Skeletal muscle tissue (tissue), 4 donors: Measurements from ENCODE around the gene FOSL1. TPM values are rescaled to one million over a fixed set of nuclear protein-coding genes. Genes with fewer than 3 reads are reported as not detected.
"Not testable (repeated sequence)": the region's sequence is repeated elsewhere in the genome, so short reads cannot be mapped to it uniquely, and the experiment has no call there.

Experiments
- H3K27ac ChIP-seq: one replicate; pipeline ENCODE4 v1.7.0; 2013; ENCODE audit warnings: mild to moderate bottlenecking, low read depth, low read length, inconsistent platforms
- H3K27me3 ChIP-seq, 3 donors: one replicate each; pipeline ENCODE4 v1.7.0; 2013; ENCODE audit warnings: low read length in 3 of 3; ENCODE audit not compliant: control insufficient read depth in 3 of 3, insufficient read depth in 3 of 3
- H3K36me3 ChIP-seq, 3 donors: one replicate each; pipeline ENCODE4 v1.7.0; 2013; ENCODE audit warnings: low read length in 3 of 3; ENCODE audit not compliant: control insufficient read depth in 3 of 3, insufficient read depth in 3 of 3
- H3K4me1 ChIP-seq, 3 donors: one replicate each; pipeline ENCODE4 v1.7.0; 2013; ENCODE audit warnings: low read length in 3 of 3, mild to moderate bottlenecking in 3 of 3; ENCODE audit not compliant: control insufficient read depth in 3 of 3, insufficient read depth in 3 of 3
- H3K4me3 ChIP-seq, 3 donors: one replicate each; pipeline ENCODE4 v1.7.0; 2013; ENCODE audit warnings: low read length in 3 of 3
- H3K9ac ChIP-seq, 3 donors: one replicate each; pipeline ENCODE4 v1.7.0; 2013; ENCODE audit warnings: low read length in 3 of 3, mild to moderate bottlenecking in 3 of 3, moderate library complexity in 2 of 3, low read depth in 1 of 3
- H3K9me3 ChIP-seq, 3 donors: one replicate each; pipeline ENCODE4 v1.7.0; 2013; ENCODE audit warnings: low read length in 3 of 3; ENCODE audit not compliant: control insufficient read depth in 3 of 3
- total RNA-seq: library from RNA; depleted of rRNA; stranded (reverse); fragments of >200 nt; gene quantifications from one replicate; pipeline ENCODE4 v1.2.3, GENCODE V29; 2014
- donor health status: Osteomylitis.

The FOSL1 gene
- total RNA-seq, 1 donor from 2014 or later = not detected

DNA sequence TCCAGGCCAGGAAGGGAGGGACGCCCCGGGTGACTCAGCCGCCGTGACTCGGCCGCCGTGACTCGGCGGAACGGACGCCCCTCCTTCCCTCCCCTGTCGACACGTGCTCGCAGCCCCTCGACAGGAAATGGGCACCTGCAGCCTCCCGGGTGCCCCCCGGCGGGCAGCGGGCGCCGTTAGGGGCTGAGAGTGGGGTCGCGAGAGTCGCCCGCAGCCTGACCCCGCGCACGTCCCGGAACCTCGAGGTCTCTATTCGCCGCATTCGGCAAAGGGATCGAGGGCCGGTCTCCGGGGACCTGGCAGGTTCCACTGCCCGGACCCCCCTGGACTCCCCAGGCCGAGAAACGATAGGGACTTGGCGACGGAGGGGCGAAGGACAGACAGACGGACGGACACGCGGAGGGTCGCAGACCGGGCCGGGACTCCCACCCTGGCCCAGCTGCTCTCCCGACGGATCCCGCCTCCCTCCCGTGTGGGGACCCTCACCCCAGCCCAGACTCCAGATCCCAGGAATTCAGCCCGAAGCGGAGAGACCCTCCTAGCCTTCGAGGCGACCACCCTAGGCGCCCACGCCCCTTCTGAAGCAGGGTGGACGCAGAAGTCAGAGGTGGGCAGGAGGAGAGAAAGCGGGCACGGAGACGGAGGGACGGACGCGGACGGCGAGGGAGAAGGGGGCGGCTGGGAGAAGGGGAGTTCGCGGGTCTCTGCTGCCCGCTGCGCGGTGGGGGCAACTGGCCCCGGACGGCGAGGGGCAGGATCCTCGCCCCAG lies 648 bp downstream of the FOSL1 start:
- no peaks in the 10 kb centered on the region for H3K36me3 ChIP-seq
- no peaks in the 10 kb centered on the region for H3K9me3 ChIP-seq
- peaks cover 4 to 13% (median 11%) of the 10 kb centered on the region in 3 donors for H3K27me3 ChIP-seq
- H3K27ac ChIP-seq = no peak overlapping the region
- peak overlapping the region; percentile 43 to 59 (median 54) for H3K9ac ChIP-seq
- peak overlapping the region; percentile 55 to 69 (median 61) for H3K4me3 ChIP-seq
- H3K4me1 ChIP-seq = peaks cover 6 to 9% (median 9%) of the 10 kb centered on the region in 3 donors

DNA sequence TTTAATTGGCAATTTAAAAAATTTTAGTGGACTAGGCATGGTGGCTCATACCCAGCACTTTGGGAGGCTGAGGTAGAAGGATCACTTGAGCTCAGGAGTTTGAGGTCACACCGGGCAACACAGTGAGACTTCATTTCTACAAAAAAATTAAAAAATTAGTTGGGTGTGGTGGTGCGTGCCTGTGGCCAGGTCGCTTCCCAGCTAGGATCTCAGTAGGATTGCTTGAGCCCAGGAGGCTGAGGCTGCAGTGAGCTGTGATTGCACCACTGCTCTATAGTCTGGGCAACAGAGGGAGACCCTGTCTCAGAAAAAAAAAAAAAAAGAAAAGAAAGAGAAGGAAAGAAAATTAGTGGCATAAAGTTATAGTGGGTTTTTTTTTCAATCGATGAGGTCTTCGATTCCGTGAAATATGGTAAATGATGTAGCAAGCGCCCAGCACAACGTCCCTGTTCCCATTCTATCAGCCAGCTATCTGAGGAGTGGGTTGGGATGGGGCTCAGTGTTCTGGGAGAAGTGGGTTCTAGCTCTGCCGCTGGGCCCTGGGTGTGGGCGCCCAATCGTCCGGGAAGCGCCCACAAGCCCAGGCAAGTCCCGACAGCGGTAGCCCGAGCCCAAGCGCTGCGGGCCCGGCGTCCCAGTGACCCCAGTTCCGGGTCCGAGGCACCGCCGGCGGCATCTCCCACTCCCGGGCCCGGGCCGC lies 1.4 kb downstream of the FOSL1 start:
- H3K27ac ChIP-seq = no peak overlapping the region
- H3K9me3 ChIP-seq = no peaks in the 10 kb centered on the region
- peak overlapping the region in 1 of 3 donors; percentile 69 for H3K4me3 ChIP-seq
- peak overlapping the region in 2 of 3 donors; percentile 33 to 59 for H3K9ac ChIP-seq
- H3K27me3 ChIP-seq = peaks cover 4 to 13% (median 11%) of the 10 kb centered on the region in 3 donors
- H3K36me3 ChIP-seq = no peaks in the 10 kb centered on the region
- peaks cover 8 to 14% (median 10%) of the 10 kb centered on the region in 3 donors for H3K4me1 ChIP-seq

DNA sequence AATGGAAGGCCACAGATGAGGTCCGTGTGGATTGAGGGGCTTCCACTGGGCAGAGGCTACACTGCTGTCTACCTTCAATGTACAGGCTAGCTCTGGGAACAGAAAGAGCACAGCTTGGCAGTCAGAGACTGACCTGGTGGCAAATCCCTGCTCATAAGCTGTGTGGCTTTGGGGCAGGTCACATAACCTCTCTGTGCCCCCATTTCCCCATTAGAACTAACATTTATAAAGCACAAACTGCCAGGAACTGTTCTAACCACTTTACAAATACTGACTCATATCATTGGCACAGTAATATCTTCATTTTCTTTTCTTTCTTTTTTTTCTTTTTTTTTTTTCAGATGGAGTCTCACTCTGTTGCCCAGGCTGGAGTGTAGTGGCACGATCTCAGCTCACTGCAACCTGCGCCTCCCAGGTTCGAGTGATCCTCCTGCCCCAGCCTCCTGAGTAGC lies 3.1 kb downstream of the FOSL1 start:
- Histone ChIP-seq H3K4me3 (no peak overlapping the region), H3K4me1 (peaks cover 21 to 31% (median 25%) of the 10 kb centered on the region in 3 donors), H3K27me3 (peaks cover 4 to 13% (median 11%) of the 10 kb centered on the region in 3 donors), H3K27ac (no peak overlapping the region), H3K9ac (no peak overlapping the region), H3K9me3 (no peaks in the 10 kb centered on the region), H3K36me3 (no peaks in the 10 kb centered on the region)

DNA sequence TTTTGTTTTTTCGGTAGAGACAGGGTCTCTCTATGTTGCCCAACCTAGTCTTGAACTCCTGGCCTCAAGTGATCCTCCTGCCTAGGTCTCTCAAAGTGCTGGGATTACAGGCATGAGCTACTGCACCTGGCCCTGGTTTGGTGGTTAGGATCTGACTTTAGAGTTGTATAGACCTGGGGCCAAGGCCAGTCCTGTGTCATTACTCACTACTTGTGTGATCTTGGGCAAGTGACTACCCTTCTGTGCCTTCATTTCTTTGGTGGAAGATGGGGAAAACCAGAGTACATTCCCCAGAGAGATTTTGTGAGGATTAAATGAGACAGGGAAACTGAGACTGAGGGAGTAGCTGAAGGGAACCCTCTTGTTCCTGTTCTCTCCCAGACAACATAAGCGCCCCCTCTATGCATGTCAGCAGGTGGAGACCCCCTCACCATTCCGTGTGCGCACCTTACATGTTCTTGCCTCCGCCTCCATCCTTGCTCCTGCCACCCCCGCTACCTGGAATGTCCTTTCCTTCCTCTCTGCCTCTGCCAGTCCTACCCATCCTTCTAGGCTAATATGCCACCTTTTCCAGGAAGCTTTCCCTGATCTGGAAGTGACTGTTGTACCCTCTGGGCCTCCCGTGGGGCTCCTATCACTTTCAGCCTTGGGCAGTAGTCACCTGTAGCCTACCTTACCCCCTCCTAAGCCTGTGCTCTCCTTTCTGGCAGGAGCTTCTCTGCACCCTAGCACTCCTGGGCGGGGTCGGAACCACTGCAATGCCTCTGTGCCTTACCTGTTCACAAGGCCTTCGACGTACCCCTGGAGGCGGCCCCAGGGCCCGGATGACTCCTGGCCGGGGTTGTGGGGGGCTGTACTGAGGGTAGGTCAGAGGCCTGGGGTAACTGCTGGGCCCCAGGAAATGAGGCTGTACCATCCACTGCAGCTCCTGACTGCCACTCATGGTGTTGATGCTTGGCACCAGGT lies 3.9 kb downstream of the FOSL1 start:
- Histone ChIP-seq H3K27me3 (peaks cover 4 to 13% (median 11%) of the 10 kb centered on the region in 3 donors), H3K27ac (no peak overlapping the region), H3K4me1 (peaks cover 26 to 38% (median 33%) of the 10 kb centered on the region in 3 donors), H3K36me3 (no peaks in the 10 kb centered on the region), H3K9me3 (no peaks in the 10 kb centered on the region), H3K9ac (no peak overlapping the region), H3K4me3 (no peak overlapping the region)

DNA sequence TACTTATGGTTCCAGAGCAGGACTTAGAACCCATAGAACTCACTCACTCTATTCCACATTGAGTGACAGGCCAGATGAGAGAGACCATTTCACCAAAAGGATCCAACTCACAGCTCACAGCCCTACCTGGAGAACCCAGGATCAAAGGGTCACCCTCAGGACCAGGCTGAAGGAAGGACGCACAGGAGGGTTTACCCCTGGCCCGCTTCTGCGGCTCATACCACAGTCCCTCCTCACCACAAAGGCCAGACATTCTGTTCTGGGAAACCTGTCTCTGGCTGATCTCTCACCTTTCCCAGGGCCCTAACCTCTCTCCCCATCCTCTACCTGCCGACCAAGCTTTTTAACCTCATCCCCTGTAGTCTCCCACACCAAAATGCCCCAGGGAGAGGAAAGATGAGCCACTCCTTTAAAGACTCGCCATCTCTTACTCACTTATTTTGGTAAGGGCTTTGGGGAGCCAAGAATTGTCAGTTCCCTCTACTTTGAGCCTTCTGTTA lies 4.7 kb downstream of the FOSL1 start:
- Histone ChIP-seq H3K9ac (no peak overlapping the region), H3K4me3 (no peak overlapping the region), H3K4me1 (peaks cover 30 to 46% (median 32%) of the 10 kb centered on the region in 3 donors), H3K9me3 (no peaks in the 10 kb centered on the region), H3K27ac (no peak overlapping the region), H3K36me3 (no peaks in the 10 kb centered on the region), H3K27me3 (peaks cover 4 to 13% (median 11%) of the 10 kb centered on the region in 3 donors)

DNA sequence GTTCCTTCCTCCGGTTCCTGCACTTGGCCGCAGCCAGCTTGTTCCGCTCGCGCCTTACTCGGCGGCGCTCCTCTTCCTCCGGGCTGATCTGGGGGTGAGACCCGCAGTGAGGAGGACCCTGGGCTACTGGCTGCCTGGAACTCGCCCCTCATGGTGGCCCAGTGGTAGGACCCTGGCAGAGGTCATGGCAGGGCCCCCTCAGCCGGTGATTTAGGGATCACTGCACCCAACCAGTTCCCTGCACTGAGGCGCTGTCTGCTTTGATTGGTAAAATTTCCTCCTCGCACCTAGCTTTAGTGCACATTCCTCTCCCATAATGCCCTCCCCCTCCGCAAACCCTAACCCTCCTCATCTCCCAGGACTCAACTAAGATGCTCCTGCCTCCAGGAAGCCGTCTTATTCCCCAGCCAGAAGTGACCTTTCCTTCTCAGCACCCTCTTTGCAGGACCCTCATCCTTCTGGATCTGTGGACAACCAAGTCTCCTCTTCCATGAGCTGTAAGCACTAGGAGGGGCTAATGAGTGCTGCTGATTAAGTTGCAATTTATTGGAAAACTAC lies 6.1 kb downstream of the FOSL1 start:
- Histone ChIP-seq H3K27ac (peak overlapping the region; percentile 73), H3K36me3 (no peaks in the 10 kb centered on the region), H3K4me1 (peaks cover 36 to 49% (median 36%) of the 10 kb centered on the region in 3 donors), H3K9me3 (no peaks in the 10 kb centered on the region), H3K9ac (peak overlapping the region in 2 of 3 donors; percentile 70), H3K27me3 (peaks cover 0 to 7% (median 2%) of the 10 kb centered on the region in 3 donors), H3K4me3 (peak overlapping the region; percentile 35 to 48 (median 40))

DNA sequence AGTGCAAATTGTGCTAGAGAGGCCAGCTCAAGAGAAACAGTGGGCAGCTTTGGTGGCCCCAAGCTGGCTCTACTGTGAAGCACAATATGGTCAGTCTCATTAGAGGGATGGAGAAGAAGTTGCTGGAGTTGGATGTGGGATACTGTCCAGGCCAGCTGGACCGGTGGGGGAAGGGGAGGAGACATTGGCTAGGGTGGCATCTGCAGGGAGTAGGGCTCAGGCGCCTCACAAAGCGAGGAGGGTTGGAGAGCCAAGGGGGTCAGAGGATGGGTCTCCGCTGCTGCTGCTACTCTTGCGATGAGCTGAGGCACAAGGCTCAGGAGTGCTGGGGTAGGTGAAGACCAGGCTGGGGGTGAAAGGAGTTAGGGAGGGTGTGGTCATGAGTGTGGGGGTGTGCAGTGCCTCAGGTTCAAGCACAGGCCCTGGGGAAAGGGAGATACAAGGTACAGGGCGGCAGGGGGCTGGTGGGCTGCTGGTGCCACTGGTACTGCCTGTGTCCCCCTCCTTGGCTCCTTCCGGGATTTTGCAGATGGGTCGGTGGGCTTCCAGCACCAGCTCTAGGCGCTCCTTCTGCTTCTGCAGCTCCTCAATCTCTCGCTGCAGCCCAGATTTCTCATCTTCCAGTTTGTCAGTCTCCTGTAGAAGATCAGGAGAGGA lies 7.4 kb downstream of the FOSL1 start:
- Histone ChIP-seq H3K27ac (peak overlapping the region; percentile 89), H3K9ac (peak overlapping the region in 2 of 3 donors; percentile 32 to 96), H3K4me1 (peaks cover 43 to 60% (median 45%) of the 10 kb centered on the region in 3 donors), H3K36me3 (no peaks in the 10 kb centered on the region), H3K27me3 (no peaks in the 10 kb centered on the region), H3K9me3 (no peaks in the 10 kb centered on the region), H3K4me3 (peak overlapping the region in 2 of 3 donors; percentile 30 to 35)

DNA sequence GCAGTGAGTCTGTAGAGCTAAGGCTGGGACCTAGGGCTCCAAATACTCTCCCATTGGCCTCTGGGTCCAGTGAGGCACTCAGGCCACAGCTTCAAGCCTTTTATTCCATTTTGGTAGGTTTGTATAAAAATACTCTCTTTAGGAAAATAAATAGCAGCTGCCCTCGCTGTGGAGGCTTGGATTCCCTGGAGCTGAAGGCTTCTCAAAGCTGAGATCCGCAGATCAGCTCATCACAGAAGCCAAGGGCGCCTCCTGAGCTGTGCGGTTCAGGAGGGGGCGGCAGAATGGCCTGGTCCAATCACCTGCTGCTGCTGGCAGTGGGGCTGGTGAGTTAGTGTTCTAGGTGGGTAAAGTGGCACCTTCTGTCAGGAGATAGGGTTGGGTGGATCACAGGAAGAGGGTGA lies 8.0 kb downstream of the FOSL1 start:
- Histone ChIP-seq H3K27ac (peak overlapping the region; percentile 89), H3K9ac (peak overlapping the region; percentile 82 to 96 (median 85)), H3K4me3 (peak overlapping the region; percentile 78 to 86 (median 82)), H3K4me1 (peaks cover 50 to 66% (median 52%) of the 10 kb centered on the region in 3 donors)
- H3K36me3 ChIP-seq, H3K9me3 ChIP-seq, H3K27me3 ChIP-seq: not testable (repeated sequence)
